Ecto neural progenitor cell (in vitro differentiated cells): ENCODE measurements around the gene CCSER1.
A peak's percentile ranks its signal among the peaks of the same experiment; 100 is the strongest.
"Not testable (repeated sequence)": the region's sequence is repeated elsewhere in the genome, so short reads cannot be mapped to it uniquely, and the experiment has no call there.

Experiments
- DNase-seq: peaks from one replicate; pipeline ENCODE4 v3.0.0-alpha.2; 2018; ENCODE audit warnings: low spot score

CCSER1 gene

GRCh38 chr4:91064157-91064853 is 937.1 kb downstream of the CCSER1 start:
- DNase-seq: peak; percentile 53

DNA sequence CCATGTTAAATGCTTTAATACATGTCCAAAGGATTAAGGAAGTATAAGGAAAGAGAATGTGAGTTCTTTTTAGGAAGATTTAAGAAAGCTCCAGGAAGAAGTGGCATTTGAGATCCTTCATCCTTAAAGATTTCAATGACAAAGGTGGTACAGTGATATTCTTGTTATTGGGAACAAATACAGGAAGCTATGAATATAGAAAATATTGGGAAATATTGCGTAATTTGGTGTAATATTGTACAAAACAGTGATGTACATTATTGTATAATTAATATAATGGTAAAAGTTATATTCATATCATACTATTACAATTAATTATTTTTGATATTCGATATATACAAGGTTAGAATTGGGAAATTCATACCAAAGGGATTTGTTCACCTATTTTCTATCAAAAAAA is 937.9 kb downstream of the CCSER1 start:
- no peak for DNase-seq

DNA sequence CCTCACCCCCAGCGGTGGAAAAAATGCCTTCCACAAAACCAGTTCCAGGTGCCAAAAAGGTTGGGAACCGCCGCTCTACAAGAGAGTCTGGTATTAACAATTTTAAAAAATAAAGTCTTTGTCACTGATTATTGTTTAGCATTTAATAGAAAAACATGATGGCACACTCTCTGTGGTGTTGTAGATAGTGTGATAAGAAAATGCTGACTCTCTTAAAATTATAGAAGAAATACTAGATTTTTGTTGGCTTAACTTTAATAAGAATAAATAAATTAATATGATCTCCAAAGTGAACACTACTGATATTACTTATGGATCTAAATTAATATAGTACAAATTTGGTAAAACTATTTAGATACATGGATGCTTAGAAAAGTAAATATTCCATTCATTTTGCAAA is 943.5 kb downstream of the CCSER1 start:
- DNase-seq: no peak

DNA sequence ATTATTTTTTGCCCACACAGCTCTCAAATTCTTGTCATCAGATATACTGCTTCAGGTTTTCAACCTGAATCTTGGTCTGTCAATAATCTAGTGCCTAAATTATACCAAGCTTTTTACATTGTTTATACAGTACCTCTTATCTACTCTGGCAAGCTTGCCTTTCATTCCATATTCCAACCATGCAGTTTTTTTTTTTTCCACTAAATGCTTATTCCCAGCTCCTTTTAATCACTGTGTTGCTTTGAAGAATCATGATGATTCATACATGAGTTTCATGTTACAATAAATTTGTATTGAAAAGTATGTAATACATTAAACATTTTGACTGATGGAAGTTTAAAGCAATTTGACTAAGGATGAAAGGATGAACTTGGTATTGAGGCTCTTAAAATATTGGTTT is 949.0 kb downstream of the CCSER1 start:
- DNase-seq: no peak

DNA sequence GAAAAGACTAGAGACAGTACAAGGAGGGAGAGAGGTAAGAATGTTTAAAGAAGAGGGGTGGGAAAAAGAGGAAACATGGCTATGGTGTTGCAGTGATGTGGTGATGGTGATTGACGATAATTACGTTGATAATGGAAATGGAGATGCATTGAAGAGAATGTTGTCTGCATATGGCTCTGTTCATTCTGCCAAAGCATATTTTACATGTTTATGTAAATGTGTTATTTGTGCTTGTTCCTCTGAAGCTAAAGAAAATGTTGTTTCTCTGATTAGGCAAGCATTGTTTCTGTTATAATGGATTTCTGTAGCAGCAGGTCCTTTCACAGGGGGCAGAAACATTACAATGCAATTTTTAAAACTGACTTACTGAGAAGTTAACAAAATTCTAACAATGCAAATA is 958.8 kb downstream of the CCSER1 start:
- DNase-seq: no peak

GRCh38 chr4:91087743-91088142 is 960.5 kb downstream of the CCSER1 start:
- DNase-seq: no peak

GRCh38 chr4:91089178-91089577 is 962.0 kb downstream of the CCSER1 start:
- DNase-seq: no peak

DNA sequence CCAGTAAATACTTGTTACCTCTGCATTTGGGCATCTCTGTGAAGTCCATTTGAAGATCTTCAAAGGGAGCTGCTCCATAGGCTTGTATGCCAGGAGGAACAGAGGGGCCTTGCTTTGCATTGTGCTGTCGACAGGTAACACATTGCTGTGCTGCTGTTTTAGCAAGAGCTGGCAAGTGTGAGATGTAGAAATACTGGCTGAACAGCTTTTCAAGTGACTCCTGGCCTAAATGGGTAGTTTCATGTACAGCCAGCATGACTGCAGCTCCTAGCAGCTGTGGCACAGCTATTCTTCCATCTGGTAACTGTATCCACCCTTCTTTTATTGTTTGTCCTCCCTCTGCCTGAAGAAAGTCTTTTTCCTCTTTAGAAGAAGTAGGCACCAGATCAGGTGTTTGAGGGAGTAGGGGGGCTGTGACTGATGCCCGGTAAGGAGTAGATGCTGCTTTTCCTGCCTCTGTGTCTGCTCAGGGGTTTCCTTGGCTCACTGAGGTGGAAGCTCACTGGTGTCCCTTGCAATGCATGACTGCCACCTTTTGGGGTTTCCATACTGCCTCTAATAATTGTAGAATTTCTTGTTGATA is 965.3 kb downstream of the CCSER1 start:
- DNase-seq: no peak

DNA sequence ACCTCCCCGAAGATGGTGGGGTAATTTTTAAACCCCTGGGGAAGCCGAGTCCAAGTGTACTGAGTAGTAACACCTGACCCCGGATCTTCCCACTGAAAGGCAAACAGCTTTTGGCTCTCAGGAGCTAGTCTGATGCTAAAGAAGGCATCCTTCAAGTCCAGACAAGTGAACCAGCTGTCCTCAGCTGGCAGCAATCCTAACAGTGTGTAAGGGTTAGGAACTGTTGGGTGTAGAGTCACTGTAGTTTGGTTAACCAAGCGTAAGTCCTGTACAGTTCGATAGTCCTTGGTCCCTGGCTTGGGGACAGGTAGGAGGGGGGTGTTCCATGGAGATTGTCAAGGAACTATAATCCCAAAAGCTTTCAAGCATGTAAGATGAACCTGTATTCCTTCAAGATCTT is 967.0 kb downstream of the CCSER1 start:
- DNase-seq: not testable (repeated sequence)

GRCh38 chr4:91099666-91100065 is 972.5 kb downstream of the CCSER1 start:
- DNase-seq: no peak

DNA sequence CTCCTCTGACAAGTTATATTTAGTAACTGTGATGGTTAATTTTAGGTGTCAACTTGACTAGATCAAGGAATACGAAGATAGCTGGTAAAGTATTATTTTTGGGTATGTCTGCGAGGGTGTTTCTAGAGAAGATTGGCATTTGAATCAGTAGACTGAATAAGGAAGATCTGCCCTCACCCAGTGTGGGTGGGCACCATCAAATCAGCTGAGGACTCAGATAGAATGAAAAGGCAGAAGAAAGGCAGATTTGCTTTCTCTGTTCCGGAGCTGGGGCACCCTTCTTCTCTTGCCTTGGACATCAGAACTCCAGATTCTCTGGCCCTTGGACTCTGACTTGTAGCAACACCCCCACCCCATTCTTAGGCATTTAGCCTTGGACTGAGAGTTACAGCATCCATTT is 981.6 kb downstream of the CCSER1 start:
- DNase-seq: no peak

DNA sequence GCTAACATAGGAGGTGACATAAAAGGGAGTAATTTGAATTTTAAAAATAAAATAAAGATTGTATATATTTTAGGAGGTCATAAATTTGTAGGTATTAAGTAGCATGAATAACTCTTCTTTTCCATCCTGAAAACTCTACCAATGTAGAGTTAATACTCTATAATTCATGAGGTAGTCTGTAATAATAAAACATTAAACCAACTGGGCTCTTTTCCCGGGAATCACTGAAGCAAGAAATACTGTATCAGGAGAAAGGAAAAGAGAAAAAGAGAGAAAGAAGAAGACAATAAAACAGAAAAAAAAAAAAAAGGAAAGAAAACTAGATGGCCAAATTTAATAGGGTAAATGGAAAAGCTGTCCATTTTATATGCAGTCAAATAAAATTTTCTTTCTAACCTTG is 984.4 kb downstream of the CCSER1 start:
- DNase-seq: no peak

GRCh38 chr4:91113130-91113706 is 986.0 kb downstream of the CCSER1 start:
- DNase-seq: no peak

- no peak for DNase-seq
Observed at GRCh38 chr4:91114386-91114785, 987.2 kb downstream of the CCSER1 start.

- DNase-seq: no peak
Observed at GRCh38 chr4:91116861-91117260, 989.7 kb downstream of the CCSER1 start.

- DNase-seq: no peak
Observed at GRCh38 chr4:91118597-91118996, 991.4 kb downstream of the CCSER1 start.

DNA sequence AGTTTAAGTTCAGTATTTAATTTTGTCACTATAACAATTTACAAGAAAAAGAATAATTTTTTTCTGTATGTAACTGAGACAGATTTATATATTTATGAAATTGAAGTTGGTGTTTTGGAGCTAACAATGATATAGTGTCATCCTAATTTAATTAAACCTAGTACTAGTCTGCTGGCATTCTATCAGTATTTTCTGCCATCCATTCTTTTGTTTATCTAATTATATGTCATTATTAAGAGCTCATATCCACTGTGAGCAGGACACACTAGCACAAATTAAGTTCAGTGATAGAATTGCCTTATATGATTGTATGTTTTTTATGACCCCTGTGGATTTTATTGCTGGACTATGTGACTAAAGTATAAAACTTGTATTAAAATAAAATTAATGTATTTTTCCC is 996.5 kb downstream of the CCSER1 start:
- DNase-seq: no peak

DNA sequence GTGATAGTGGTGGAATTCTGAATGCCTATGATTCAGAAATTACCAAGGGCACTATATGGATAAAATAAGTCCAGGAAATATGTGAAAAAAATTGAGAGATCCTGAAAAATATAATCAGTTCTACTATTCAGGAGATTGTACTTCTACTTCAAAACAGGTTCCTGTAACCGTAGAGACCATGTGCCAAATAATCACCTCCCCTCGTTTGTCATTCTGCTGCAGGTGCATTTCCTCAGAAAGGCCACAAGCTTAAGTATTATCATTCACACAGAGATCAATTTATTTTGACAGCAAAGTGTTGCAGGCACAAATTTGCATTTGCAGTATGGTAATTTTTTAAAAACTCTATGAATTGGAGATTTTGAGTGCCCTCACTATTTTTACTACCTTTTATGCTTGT is 1000.0 kb downstream of the CCSER1 start:
- no peak for DNase-seq

GRCh38 chr4:91127831-91128230 is 1000.6 kb downstream of the CCSER1 start:
- no peak for DNase-seq

- no peak for DNase-seq
Observed at GRCh38 chr4:91128519-91128918, 1001.3 kb downstream of the CCSER1 start.

- DNase-seq: no peak
Observed at GRCh38 chr4:91147067-91147466, 1019.9 kb downstream of the CCSER1 start.

DNA sequence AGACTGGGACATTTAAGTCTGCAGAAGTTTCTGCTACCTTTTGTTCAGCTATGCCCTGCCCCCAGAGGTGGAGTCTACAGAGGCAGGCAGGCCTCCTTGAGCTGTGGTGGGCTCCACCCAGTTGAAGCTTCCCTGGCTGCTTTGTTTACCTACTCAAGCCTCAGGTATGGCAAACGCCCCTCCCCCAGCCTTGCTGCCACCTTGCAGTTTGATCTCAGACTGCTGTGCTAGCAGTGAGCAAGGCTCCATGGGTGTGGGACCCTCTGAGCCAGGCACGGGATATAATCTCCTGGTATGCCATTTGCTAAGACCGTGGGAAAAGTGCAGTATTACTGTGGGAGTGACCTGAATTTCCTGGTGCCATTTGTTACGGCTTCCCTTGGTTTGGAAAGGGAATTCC is 1026.8 kb downstream of the CCSER1 start:
- not testable (repeated sequence) for DNase-seq

DNA sequence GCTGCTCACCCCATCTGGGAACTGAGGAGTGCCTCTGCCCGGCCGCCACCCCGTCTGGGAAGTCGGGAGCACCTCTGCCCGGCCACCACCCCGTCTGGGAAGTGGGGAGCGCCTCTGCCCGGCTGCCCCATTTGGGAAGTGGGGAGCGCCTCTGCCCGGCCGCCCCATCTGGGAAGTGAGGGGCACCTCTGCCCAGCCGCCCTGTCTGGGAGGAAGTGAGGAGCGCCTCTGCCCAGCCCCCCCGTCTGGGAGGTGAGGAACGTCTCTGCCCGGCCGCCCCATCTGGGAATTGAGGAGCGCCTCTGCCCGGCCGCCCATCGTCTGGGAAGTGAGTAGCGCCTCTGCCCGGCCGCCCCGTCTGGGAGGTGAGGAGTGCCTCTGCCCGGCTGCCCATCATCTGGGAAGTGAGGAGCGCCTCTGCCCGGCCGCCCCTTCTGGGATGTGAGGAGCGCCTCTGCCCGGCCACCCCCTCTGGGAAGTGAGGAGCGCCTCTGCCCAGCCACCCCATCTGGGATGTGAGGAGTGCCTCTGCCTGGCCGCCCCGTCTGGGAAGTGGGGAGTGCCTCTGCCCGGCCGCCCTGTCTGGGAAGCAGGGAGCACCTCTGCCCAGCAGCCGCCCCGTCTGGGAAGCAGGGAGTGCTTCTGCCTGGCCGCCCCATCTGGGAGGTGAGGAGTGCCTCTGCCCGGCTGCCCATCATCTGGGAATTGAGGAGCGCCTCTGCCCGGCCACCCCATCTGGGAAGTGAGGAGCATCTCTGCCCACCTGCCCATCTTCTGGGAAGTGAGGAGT is 1040.9 kb downstream of the CCSER1 start:
- DNase-seq: not testable (repeated sequence)
